Ishikawa (cell line): ENCODE measurements around the gene ENDOD1.

Experiments used
- CREB1 ChIP-seq: IDR thresholded peaks from 2 replicates; pipeline ENCODE4 v1.6.1; 2012; ENCODE audit warnings: low read depth
- EP300 ChIP-seq: IDR thresholded peaks from 2 replicates; pipeline ENCODE4 v1.6.1; 2012; ENCODE audit warnings: borderline replicate concordance
- TAF1 ChIP-seq: IDR thresholded peaks from 2 replicates; pipeline ENCODE4 v1.6.1; 2012; ENCODE audit warnings: low read depth, mild to moderate bottlenecking
- TEAD4 ChIP-seq: IDR thresholded peaks from 2 replicates; pipeline ENCODE4 v1.6.1; 2012
- YY1 ChIP-seq: IDR thresholded peaks from 2 replicates; pipeline ENCODE4 v1.6.1; 2012; ENCODE audit warnings: low read depth
- TF ChIP-seq, protein P1 (sequence below): IDR thresholded peaks from 2 replicates; pipeline ENCODE4 v1.6.1; 2012

DNA sequence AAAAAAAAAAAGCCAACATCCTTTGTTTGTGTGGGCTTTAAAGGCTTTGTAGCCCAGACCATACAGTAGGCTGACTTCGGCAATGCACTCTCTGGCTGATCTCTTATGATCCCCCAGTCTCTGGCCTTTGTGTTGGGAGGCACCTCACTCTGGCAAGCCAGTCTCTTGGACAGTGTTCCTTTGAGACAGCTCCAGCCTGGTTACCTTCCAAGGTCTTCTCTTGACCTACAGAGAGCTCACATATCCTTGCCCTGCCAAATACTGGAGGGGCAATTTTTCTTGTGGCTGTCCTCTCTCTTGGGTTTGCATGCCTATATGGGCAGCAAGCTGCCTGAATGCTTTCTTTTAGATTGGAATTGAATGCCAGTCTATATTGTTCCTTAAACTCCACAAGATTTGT lies 71.6 kb downstream of the ENDOD1 start:
- TF ChIP-seq CREB1 = no peak
- no peak for TF ChIP-seq TAF1
- no peak for TF ChIP-seq EP300
- TF ChIP-seq TEAD4 = no peak
- TF ChIP-seq YY1 = no peak
- TF ChIP-seq, protein P1, sequence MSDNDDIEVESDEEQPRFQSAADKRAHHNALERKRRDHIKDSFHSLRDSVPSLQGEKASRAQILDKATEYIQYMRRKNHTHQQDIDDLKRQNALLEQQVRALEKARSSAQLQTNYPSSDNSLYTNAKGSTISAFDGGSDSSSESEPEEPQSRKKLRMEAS = no peak
